GM21576 (cell line): ENCODE data around the gene FIP1L1.
"Not testable (repeated sequence)": the region's sequence is repeated elsewhere in the genome, so short reads cannot be mapped to it uniquely, and the experiment has no call there.

Experiments
- ATAC-seq: cut with Tn5 transposase; IDR thresholded peaks from one replicate; pipeline ENCODE4 v1.9.1; 2021; ENCODE audit warnings: mild to moderate bottlenecking, moderate library complexity; ENCODE audit not compliant: unreplicated experiment

FIP1L1 gene, protein sequence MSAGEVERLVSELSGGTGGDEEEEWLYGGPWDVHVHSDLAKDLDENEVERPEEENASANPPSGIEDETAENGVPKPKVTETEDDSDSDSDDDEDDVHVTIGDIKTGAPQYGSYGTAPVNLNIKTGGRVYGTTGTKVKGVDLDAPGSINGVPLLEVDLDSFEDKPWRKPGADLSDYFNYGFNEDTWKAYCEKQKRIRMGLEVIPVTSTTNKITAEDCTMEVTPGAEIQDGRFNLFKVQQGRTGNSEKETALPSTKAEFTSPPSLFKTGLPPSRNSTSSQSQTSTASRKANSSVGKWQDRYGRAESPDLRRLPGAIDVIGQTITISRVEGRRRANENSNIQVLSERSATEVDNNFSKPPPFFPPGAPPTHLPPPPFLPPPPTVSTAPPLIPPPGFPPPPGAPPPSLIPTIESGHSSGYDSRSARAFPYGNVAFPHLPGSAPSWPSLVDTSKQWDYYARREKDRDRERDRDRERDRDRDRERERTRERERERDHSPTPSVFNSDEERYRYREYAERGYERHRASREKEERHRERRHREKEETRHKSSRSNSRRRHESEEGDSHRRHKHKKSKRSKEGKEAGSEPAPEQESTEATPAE

GRCh38 chr4:53377319-53378170 lies at the start of gene FIP1L1:
TSS of gene FIP1L1 (plus strand) at chr4:53377641. CDS start at chr4:53377839, 198 bp downstream.
- ATAC-seq: peak; percentile 85

- ATAC-seq: not testable (repeated sequence)
Observed at GRCh38 chr4:53334916-53335315, 42.5 kb upstream of the FIP1L1 start.

GRCh38 chr4:53340145-53340544 lies 37.3 kb upstream of the FIP1L1 start:
- ATAC-seq: not testable (repeated sequence)

GRCh38 chr4:53346392-53346791 lies 31.0 kb upstream of the FIP1L1 start:
- ATAC-seq: not testable (repeated sequence)

DNA sequence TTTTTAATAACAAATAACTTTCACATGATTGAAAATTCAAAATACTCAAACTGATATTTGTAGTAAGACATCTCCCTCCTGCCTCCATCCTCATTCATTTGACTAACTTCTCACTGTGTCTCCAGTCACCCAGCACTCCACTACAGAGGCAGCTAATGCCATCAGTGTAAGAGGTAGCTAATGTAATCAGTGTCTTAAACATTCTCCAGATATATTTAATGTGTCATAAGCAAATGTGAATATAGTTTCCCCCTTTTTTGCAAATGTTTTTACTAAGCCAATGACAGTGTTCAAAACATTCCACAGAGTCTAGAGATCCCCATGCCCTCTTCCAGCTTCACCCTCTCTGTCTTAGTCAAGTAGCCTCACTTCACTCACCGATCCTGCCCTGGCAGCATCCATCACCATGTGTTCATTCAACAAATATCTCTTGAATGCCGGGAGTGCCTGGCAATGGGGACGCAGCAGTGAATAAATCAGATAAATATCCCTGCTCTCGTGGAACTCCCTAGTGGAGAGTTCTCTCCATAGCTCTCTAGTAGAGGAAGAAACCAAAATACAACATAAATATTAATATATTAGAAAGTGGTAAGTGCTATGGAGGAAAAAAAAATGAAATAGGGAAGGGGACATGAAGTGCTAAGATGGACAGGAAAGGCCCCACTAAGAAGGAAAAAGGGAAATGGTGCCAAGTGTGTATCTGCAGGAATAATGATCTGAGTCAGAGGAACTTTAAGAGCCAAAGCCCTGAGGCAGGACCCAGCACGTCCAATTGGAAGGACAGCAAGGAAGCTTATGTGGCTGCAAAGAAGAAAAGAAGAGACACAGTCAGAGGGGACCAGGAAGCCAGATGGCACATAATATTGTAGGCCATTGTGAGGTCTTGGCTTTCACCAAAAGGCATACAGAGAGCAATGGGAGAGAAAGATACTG lies 30.3 kb upstream of the FIP1L1 start:
- ATAC-seq: no peak

DNA sequence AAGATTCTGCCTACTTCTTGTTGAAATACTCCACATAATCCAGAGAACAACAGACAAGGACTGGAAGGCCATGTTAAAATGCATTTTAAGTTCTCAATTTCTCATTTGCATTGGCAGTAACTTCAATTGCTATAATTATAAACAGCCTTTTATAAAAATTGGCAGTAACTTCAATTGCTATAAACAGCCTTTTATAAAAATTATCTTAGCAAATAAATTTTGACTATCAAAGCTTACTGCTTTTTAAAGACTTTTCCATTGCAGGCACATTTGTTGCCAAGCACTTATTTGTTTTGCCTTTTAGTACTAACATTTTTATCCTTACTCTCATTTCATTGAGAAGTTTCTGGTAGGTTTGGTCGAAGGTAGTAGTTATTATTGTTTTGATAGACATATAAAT lies 29.4 kb upstream of the FIP1L1 start:
- ATAC-seq: no peak

DNA sequence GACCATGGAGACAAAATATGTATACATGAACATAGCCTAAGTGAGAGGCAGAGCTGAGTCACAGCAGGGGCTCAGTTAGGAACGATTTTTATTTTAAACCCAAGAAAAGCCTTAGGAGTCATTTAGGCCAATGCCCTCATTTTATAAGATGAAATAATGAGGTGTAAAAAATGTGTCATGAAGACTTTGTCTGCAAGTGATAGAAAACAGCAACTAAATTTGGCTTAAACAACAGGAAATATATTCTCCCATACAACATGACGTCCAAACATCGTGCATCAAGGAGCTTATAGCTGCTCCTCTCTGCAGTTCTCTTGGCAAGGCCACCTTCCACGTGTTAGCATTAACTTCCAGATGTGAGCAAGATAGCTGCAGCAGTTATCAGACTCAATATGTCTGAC lies 28.4 kb upstream of the FIP1L1 start:
- no peak for ATAC-seq

- no peak for ATAC-seq
Observed at GRCh38 chr4:53354012-53354722, 23.3 kb upstream of the FIP1L1 start.

GRCh38 chr4:53355930-53356521 lies 21.4 kb upstream of the FIP1L1 start:
- ATAC-seq: no peak

DNA sequence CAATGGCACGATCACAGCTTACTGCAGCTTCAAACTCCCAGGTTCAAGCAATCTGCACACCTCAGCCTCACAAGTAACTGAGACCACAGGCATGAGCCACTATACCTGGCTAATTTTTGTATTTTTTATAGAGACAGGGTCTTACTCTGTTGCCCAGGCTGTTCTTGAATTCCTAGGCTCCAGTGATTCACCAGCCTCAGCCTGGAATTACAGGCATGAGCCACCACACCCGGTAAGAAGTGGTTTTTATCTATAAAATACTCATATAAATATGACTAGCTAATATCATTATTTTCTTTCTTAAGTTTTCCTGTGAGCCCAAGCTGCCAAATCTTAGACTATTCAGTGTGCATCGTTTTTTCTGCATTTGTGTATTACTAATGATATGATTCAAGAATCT lies 16.0 kb upstream of the FIP1L1 start:
- no peak for ATAC-seq

DNA sequence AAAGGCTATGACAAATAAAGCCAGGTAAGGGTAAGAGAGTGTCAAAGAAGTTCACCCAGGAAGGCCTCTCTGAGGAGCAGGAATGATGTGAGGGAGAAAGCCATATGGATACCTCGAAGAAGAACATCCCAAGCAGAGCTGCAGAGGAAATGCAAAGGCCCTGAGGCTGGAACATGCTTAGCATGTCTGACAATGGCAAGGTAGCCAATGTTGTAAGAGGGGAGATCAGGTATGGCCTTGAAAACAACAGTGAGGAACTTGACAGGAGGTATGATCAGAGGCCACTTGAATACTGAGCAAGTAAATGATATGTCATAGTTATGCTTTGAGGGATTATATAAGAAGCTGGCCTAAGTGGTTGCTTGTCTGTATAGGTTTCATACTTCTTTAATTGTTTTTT lies 15.3 kb upstream of the FIP1L1 start:
- no peak for ATAC-seq

GRCh38 chr4:53364624-53365023 lies 12.8 kb upstream of the FIP1L1 start:
- ATAC-seq: no peak

DNA sequence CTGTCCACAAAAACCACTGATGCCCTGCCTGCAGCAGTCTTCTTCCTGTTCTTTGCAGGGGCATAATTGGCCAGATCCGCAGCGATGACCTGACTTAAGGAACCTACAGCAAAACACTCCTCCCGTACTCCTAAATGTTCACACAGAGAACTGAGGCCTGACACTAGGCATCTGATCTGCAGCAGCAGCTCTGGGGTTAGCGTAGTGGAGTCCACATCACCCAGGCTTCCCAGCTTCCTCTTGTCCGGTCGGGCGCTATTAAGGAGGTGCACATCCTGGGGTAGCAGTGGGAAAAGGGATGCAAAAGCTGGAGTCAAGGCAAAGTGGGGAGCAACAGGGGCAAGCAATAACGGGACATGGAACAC lies 12.3 kb upstream of the FIP1L1 start:
- ATAC-seq: peak; percentile 26

DNA sequence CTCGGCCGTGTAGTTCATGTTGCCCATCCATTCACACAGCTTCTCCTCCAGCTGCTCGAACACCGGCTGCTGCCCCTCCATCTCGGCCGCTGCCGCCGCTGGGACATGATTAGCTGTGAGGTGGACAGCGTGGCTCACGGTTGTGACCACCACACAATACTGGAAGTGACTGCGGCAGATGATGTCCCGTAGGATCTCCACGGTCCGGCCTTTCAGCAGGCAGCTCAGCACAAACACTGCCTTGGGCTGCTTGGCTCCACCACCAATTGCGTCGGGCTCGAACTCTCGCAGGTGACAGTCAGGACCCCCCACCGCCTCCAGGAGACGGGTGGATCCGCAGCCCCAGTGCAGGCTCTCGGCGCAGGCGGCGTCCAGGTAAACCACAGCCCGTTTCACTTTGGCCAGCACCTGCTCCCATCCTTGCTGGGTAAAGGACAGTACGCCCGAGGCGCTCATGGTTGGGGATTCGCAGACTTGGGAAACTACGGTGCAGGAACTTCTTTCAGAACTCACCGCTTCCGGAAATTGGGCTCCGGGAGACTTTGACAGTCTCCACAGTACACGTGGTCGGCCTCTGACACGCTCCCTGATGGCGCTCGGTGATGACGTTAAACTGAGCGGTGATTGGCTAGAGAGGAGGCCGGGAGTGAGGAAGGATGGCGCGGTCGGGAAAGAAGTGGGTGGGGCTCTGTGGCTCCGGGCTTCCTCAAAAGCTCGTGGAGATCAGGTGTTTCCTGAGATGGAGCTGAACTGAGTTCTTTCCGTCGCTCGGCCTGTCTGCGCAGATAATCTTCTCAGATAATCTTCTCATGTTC lies 11.7 kb upstream of the FIP1L1 start, which contains the start of gene SCFD2:
TSS of gene SCFD2 (minus strand) at position 576 of the 815 bp plus-strand sequence.
- peak; percentile 96 for ATAC-seq

GRCh38 chr4:53366301-53366716 lies 11.1 kb upstream of the FIP1L1 start:
- ATAC-seq: no peak

- no peak for ATAC-seq
Observed at GRCh38 chr4:53367721-53368120, 9.7 kb upstream of the FIP1L1 start.

GRCh38 chr4:53371049-53371448 lies 6.4 kb upstream of the FIP1L1 start:
- ATAC-seq: no peak

- ATAC-seq: no peak
Observed at GRCh38 chr4:53371843-53372521, 5.5 kb upstream of the FIP1L1 start.
